ENCODE results near the gene MRPL50.

- TF ChIP-seq CTCF (IDR thresholded peaks at IDR 0.05; ENCODE audit: borderline replicate concordance, extremely low read depth, low read length, poor library complexity, severe bottlenecking), result no peak
- no peak for TF ChIP-seq EZH2 (IDR thresholded peaks at IDR 0.05; ENCODE audit: borderline replicate concordance, low read depth, low read length, severe bottlenecking)
Measured at GRCh38 chr9:101354143-101354764, 44.2 kb downstream of the MRPL50 start.

All from DND-41 (cell line).